Femur (tissue), 1 donor: ENCODE results near the gene CCDC146.

Source experiments
- DNase-seq: peaks from one replicate; pipeline ENCODE4 v3.0.0-alpha.2; 2017

Gene CCDC146

GRCh38 chr7:77335581-77335980 is 213.2 kb downstream of the CCDC146 start:
- no peak for DNase-seq

GRCh38 chr7:77337456-77337990 is 215.1 kb downstream of the CCDC146 start:
- no peak for DNase-seq

- no peak for DNase-seq
These were observed 215.8 kb downstream of the CCDC146 start for GRCh38 chr7:77338260-77338659.

GRCh38 chr7:77338883-77339629 is 216.6 kb downstream of the CCDC146 start:
- DNase-seq: no peak

- DNase-seq: no peak
These were observed 217.3 kb downstream of the CCDC146 start for GRCh38 chr7:77339726-77340125.
